Activated naive CD8-positive, alpha-beta T cell (primary cell): ENCODE results near the gene LRIT3.
A peak's percentile ranks its signal among the peaks of the same experiment; 100 is the strongest.
"Not testable (repeated sequence)": the region's sequence is repeated elsewhere in the genome, so short reads cannot be mapped to it uniquely, and the experiment has no call there.

Experiments
- H3K27ac Mint-ChIP-seq: one replicate; pipeline ENCODE4 v1.8.0; 2021; ENCODE audit warnings: mixed read lengths
- H3K27me3 Mint-ChIP-seq: one replicate; pipeline ENCODE4 v1.8.0; 2021; ENCODE audit warnings: mixed read lengths
- H3K36me3 Mint-ChIP-seq: one replicate; pipeline ENCODE4 v1.8.0; 2021; ENCODE audit warnings: mixed read lengths
- H3K4me1 Mint-ChIP-seq: one replicate; pipeline ENCODE4 v1.8.0; 2021; ENCODE audit warnings: low read depth, mixed read lengths
- H3K4me3 Mint-ChIP-seq: one replicate; pipeline ENCODE4 v1.8.0; 2021; ENCODE audit warnings: mild to moderate bottlenecking, mixed read lengths
- H3K9me3 Mint-ChIP-seq: one replicate; pipeline ENCODE4 v1.8.0; 2021; ENCODE audit warnings: low read depth, mixed read lengths

LRIT3 gene

GRCh38 chr4:109821185-109821584 lies 26.7 kb upstream of the LRIT3 start:
- H3K27me3 Mint-ChIP-seq, result no peaks in the 10 kb centered on the region
- no peaks in the 10 kb centered on the region for H3K9me3 Mint-ChIP-seq
- peak overlapping the region; percentile 67 for H3K27ac Mint-ChIP-seq
- H3K4me3 Mint-ChIP-seq, result no peak overlapping the region
- peaks cover 47% of the 10 kb centered on the region for H3K4me1 Mint-ChIP-seq
- peaks cover 18% of the 10 kb centered on the region for H3K36me3 Mint-ChIP-seq

GRCh38 chr4:109826719-109827118 lies 21.2 kb upstream of the LRIT3 start:
- peaks cover 2% of the 10 kb centered on the region for H3K4me1 Mint-ChIP-seq
- no peaks in the 10 kb centered on the region for H3K27me3 Mint-ChIP-seq
- H3K4me3 Mint-ChIP-seq, result no peak overlapping the region
- no peaks in the 10 kb centered on the region for H3K9me3 Mint-ChIP-seq
- H3K36me3 Mint-ChIP-seq, result no peaks in the 10 kb centered on the region
- no peak overlapping the region for H3K27ac Mint-ChIP-seq

GRCh38 chr4:109827672-109828071 lies 20.2 kb upstream of the LRIT3 start, which contains the start of gene RRH:
RRH (plus strand) TSS chr4:109827972; CDS start chr4:109828028, 56 bp downstream.
- no peak within 1 kb of the TSS for H3K4me3 Mint-ChIP-seq
- H3K4me1 Mint-ChIP-seq, result peaks cover 2% of the 10 kb centered on the region
- no peaks in the 10 kb centered on the region for H3K9me3 Mint-ChIP-seq
- H3K27me3 Mint-ChIP-seq, result no peaks in the 10 kb centered on the region
- H3K27ac Mint-ChIP-seq, result no peak within 1 kb of the TSS
- H3K36me3 Mint-ChIP-seq, result no peaks in the 10 kb centered on the region

GRCh38 chr4:109833756-109834155 lies 14.2 kb upstream of the LRIT3 start:
- H3K9me3 Mint-ChIP-seq, result no peaks in the 10 kb centered on the region
- no peaks in the 10 kb centered on the region for H3K4me1 Mint-ChIP-seq
- no peak overlapping the region for H3K27ac Mint-ChIP-seq
- H3K4me3 Mint-ChIP-seq, result no peak overlapping the region
- H3K36me3 Mint-ChIP-seq, result peaks cover 13% of the 10 kb centered on the region
- H3K27me3 Mint-ChIP-seq, result no peaks in the 10 kb centered on the region

GRCh38 chr4:109836985-109837384 lies 10.9 kb upstream of the LRIT3 start:
- Mint-ChIP-seq H3K27me3 (no peaks in the 10 kb centered on the region), H3K9me3 (peaks cover 7% of the 10 kb centered on the region), H3K36me3 (peaks cover 25% of the 10 kb centered on the region), H3K27ac (no peak overlapping the region), H3K4me3 (no peak overlapping the region), H3K4me1 (no peaks in the 10 kb centered on the region)

- Mint-ChIP-seq H3K27ac (no peak overlapping the region), H3K27me3 (no peaks in the 10 kb centered on the region), H3K4me3 (no peak overlapping the region), H3K4me1 (no peaks in the 10 kb centered on the region), H3K36me3 (no peaks in the 10 kb centered on the region), H3K9me3 (no peaks in the 10 kb centered on the region)
These were observed 1.4 kb upstream of the LRIT3 start for GRCh38 chr4:109846395-109847098.

- H3K4me3 Mint-ChIP-seq, result no peak overlapping the region
- H3K9me3 Mint-ChIP-seq, result no peaks in the 10 kb centered on the region
- no peaks in the 10 kb centered on the region for H3K27me3 Mint-ChIP-seq
- no peaks in the 10 kb centered on the region for H3K4me1 Mint-ChIP-seq
- no peaks in the 10 kb centered on the region for H3K36me3 Mint-ChIP-seq
- no peak overlapping the region for H3K27ac Mint-ChIP-seq
These were observed 594 bp downstream of the LRIT3 start for GRCh38 chr4:109848501-109848900.

- Mint-ChIP-seq H3K27me3 (no peaks in the 10 kb centered on the region), H3K36me3 (no peaks in the 10 kb centered on the region), H3K9me3 (no peaks in the 10 kb centered on the region), H3K27ac (no peak overlapping the region), H3K4me1 (no peaks in the 10 kb centered on the region), H3K4me3 (no peak overlapping the region)
These were observed 2.7 kb downstream of the LRIT3 start for GRCh38 chr4:109850601-109851000.

GRCh38 chr4:109859426-109860300 lies 11.8 kb downstream of the LRIT3 start:
- H3K27me3 Mint-ChIP-seq, H3K9me3 Mint-ChIP-seq, H3K4me1 Mint-ChIP-seq, H3K27ac Mint-ChIP-seq, H3K4me3 Mint-ChIP-seq: not testable (repeated sequence)
- H3K36me3 Mint-ChIP-seq, result peaks cover 22% of the 10 kb centered on the region

GRCh38 chr4:109861271-109861670 lies 13.4 kb downstream of the LRIT3 start:
- H3K27ac Mint-ChIP-seq, result no peak overlapping the region
- H3K36me3 Mint-ChIP-seq, result peaks cover 22% of the 10 kb centered on the region
- H3K27me3 Mint-ChIP-seq, result no peaks in the 10 kb centered on the region
- no peak overlapping the region for H3K4me3 Mint-ChIP-seq
- no peaks in the 10 kb centered on the region for H3K9me3 Mint-ChIP-seq
- no peaks in the 10 kb centered on the region for H3K4me1 Mint-ChIP-seq

- H3K4me1 Mint-ChIP-seq, result no peaks in the 10 kb centered on the region
- no peak overlapping the region for H3K27ac Mint-ChIP-seq
- H3K27me3 Mint-ChIP-seq, result no peaks in the 10 kb centered on the region
- no peaks in the 10 kb centered on the region for H3K9me3 Mint-ChIP-seq
- H3K4me3 Mint-ChIP-seq, result no peak overlapping the region
- peaks cover 22% of the 10 kb centered on the region for H3K36me3 Mint-ChIP-seq
These were observed 14.1 kb downstream of the LRIT3 start for GRCh38 chr4:109861916-109862511.

GRCh38 chr4:109864134-109864533 lies 16.2 kb downstream of the LRIT3 start:
- no peaks in the 10 kb centered on the region for H3K4me1 Mint-ChIP-seq
- no peaks in the 10 kb centered on the region for H3K27me3 Mint-ChIP-seq
- H3K4me3 Mint-ChIP-seq, result no peak overlapping the region
- no peaks in the 10 kb centered on the region for H3K9me3 Mint-ChIP-seq
- H3K27ac Mint-ChIP-seq, result no peak overlapping the region
- peaks cover 13% of the 10 kb centered on the region for H3K36me3 Mint-ChIP-seq

- Mint-ChIP-seq H3K4me3 (no peak overlapping the region), H3K4me1 (no peaks in the 10 kb centered on the region), H3K27me3 (no peaks in the 10 kb centered on the region), H3K9me3 (no peaks in the 10 kb centered on the region), H3K36me3 (peaks cover 13% of the 10 kb centered on the region), H3K27ac (no peak overlapping the region)
These were observed 22.2 kb downstream of the LRIT3 start for GRCh38 chr4:109870061-109870460.

GRCh38 chr4:109872065-109872464 lies 24.2 kb downstream of the LRIT3 start:
- Mint-ChIP-seq H3K9me3 (peaks cover 3% of the 10 kb centered on the region), H3K4me3 (no peak overlapping the region), H3K27me3 (peaks cover 2% of the 10 kb centered on the region), H3K27ac (no peak overlapping the region), H3K4me1 (no peaks in the 10 kb centered on the region), H3K36me3 (peaks cover 10% of the 10 kb centered on the region)

- peaks cover 4% of the 10 kb centered on the region for H3K27me3 Mint-ChIP-seq
- H3K9me3 Mint-ChIP-seq, result peaks cover 3% of the 10 kb centered on the region
- H3K36me3 Mint-ChIP-seq, result peaks cover 10% of the 10 kb centered on the region
- no peak overlapping the region for H3K4me3 Mint-ChIP-seq
- H3K4me1 Mint-ChIP-seq, result no peaks in the 10 kb centered on the region
- H3K27ac Mint-ChIP-seq, result no peak overlapping the region
These were observed 25.2 kb downstream of the LRIT3 start for GRCh38 chr4:109872950-109873656.
